ENCODE measurements around the gene LBHD2. TPM values are rescaled to one million over a fixed set of nuclear protein-coding genes. Genes with fewer than 3 reads are reported as not detected.

The LBHD2 gene
- total and polyA plus RNA-seq, 4 donors = 0.47 to 0.53 TPM; not detected in 2

- H3K27ac ChIP-seq (ENCODE audit: low read depth in 1 of 2, low read length in 2 of 2) = peak overlapping the region; percentile 91 to 94
- H3K36me3 ChIP-seq (ENCODE audit: control insufficient read depth in 4 of 4, insufficient read depth in 3 of 4, low read depth in 1 of 4, low read length in 3 of 4) = no peaks in the 10 kb centered on the region
- WGBS = 39% methylated on average over 31 of the region's 31 CpGs
- no peak for DNase-seq (ENCODE audit: low spot score)
- no peaks in the 10 kb centered on the region for H3K27me3 ChIP-seq (ENCODE audit: control insufficient read depth in 4 of 4, insufficient read depth in 4 of 4, low read length in 3 of 4)
- peak overlapping the region; percentile 23 to 61 (median 53) for H3K4me3 ChIP-seq (ENCODE audit: low read depth in 1 of 3, low read length in 3 of 3)
- no peak for TF ChIP-seq TAF1 (conservative IDR thresholded peaks at IDR 0.05)
- peak; percentile 66 to 74 for TF ChIP-seq RXRA (IDR thresholded peaks at IDR 0.05)
- no peak for TF ChIP-seq MAX (IDR thresholded peaks at IDR 0.05)
- peak; percentile 34 to 56 for TF ChIP-seq HNF4A (conservative IDR thresholded peaks at IDR 0.05)
- H3K9ac ChIP-seq (ENCODE audit: low read depth in 1 of 2, low read length in 2 of 2) = no peak overlapping the region
- H3K9me3 ChIP-seq (ENCODE audit: control insufficient read depth in 4 of 4, low read length in 3 of 4) = no peaks in the 10 kb centered on the region
- peaks cover 24 to 91% (median 64%) of the 10 kb centered on the region in 4 donors for H3K4me1 ChIP-seq (ENCODE audit: control insufficient read depth in 4 of 4, insufficient read depth in 4 of 4, low read length in 3 of 4)
These were observed 14.3 kb downstream of the LBHD2 start for GRCh38 chr14:103097994-103098957.

GRCh38 chr14:103099081-103099732, 15.2 kb downstream of the LBHD2 start:
- no peak for TF ChIP-seq HNF4G (IDR thresholded peaks at IDR 0.05)
- TF ChIP-seq RAD21 (IDR thresholded peaks at IDR 0.05) = no peak
- peak; percentile 36 for TF ChIP-seq ZBTB33 (IDR thresholded peaks at IDR 0.05)
- TF ChIP-seq CTCF (IDR thresholded peaks at IDR 0.05; ENCODE audit: low read depth, low read length, missing input control) = peak; percentile 46
- TF ChIP-seq YY1 (IDR thresholded peaks at IDR 0.05) = peak; percentile 90
- peak; percentile 91 for TF ChIP-seq EGR1 (IDR thresholded peaks at IDR 0.05; ENCODE audit: low read depth in 2 of 2)
- no peak for TF ChIP-seq NR2F2 (IDR thresholded peaks at IDR 0.05)
- TF ChIP-seq GABPA (IDR thresholded peaks at IDR 0.05 in 1 of 2, conservative IDR thresholded peaks at IDR 0.05 in 1 of 2) = no peak
- peak; percentile 72 for TF ChIP-seq MAX (IDR thresholded peaks at IDR 0.05)
- peak; percentile 24 to 53 for TF ChIP-seq HNF4A (conservative IDR thresholded peaks at IDR 0.05)
- peak in 1 of 2 donors; percentile 75 for TF ChIP-seq RXRA (IDR thresholded peaks at IDR 0.05)
- no peak for TF ChIP-seq JUND (IDR thresholded peaks at IDR 0.05)
- TF ChIP-seq FOXA1 (IDR thresholded peaks at IDR 0.05) = no peak
- peak; percentile 43 for TF ChIP-seq FOXA2 (IDR thresholded peaks at IDR 0.05)
- TF ChIP-seq SP1 (IDR thresholded peaks at IDR 0.05) = peak; percentile 58
- no peaks in the 10 kb centered on the region for H3K27me3 ChIP-seq (ENCODE audit: control insufficient read depth in 4 of 4, insufficient read depth in 4 of 4, low read length in 3 of 4)
- peak overlapping the region; percentile 45 to 80 for H3K9ac ChIP-seq (ENCODE audit: low read depth in 1 of 2, low read length in 2 of 2)
- no peaks in the 10 kb centered on the region for H3K9me3 ChIP-seq (ENCODE audit: control insufficient read depth in 4 of 4, low read length in 3 of 4)
- no peaks in the 10 kb centered on the region for H3K36me3 ChIP-seq (ENCODE audit: control insufficient read depth in 4 of 4, insufficient read depth in 3 of 4, low read depth in 1 of 4, low read length in 3 of 4)
- peak overlapping the region; percentile 48 to 61 (median 53) for H3K4me3 ChIP-seq (ENCODE audit: low read depth in 1 of 3, low read length in 3 of 3)
- 29% methylated on average over 12 of the region's 12 CpGs for WGBS
- H3K27ac ChIP-seq (ENCODE audit: low read depth in 1 of 2, low read length in 2 of 2) = peak overlapping the region; percentile 91 to 94
- H3K4me1 ChIP-seq (ENCODE audit: control insufficient read depth in 4 of 4, insufficient read depth in 4 of 4, low read length in 3 of 4) = peaks cover 28 to 93% (median 69%) of the 10 kb centered on the region in 4 donors
- peak; percentile 77 for DNase-seq (ENCODE audit: low spot score)
